ENCODE measurements around the gene SERPINF2. TPM values are rescaled to one million over a fixed set of nuclear protein-coding genes. Genes with fewer than 3 reads are reported as not detected.
"Not testable (repeated sequence)": the region's sequence is repeated elsewhere in the genome, so short reads cannot be mapped to it uniquely, and the experiment has no call there.

Gene SERPINF2
- total RNA-seq, result 10 to 100 TPM in 1 of 2 donors, 1 to 10 TPM in 1; 4.2 to 32.6 TPM
- 1 to 10 TPM; 2.6 to 3.7 (median 3.2) TPM for polyA plus RNA-seq (ENCODE audit: insufficient read length in 6 of 6)
- long read RNA-seq, donor 1, result 0 reads
- long read RNA-seq, donor 2, result 0 reads
- long read RNA-seq, donor 3, partial matches to known transcripts, result 0 of 1 reads
- long read RNA-seq, donor 3, other reads (novel, unspliced or antisense), result 0 of 1 reads
- long read RNA-seq, donor 4, partial matches to known transcripts, result 1 of 2 reads
- long read RNA-seq, donor 4, other reads (novel, unspliced or antisense), result 1 of 2 reads
- long read RNA-seq, donor 5, result 0 reads
- long read RNA-seq, donor 6, partial matches to known transcripts, result 0 of 1 reads
- long read RNA-seq, donor 6, other reads (novel, unspliced or antisense), result 0 of 1 reads
- long read RNA-seq, donor 7, partial matches to known transcripts, result 0 of 1 reads
- long read RNA-seq, donor 7, other reads (novel, unspliced or antisense), result 0 of 1 reads
- long read RNA-seq, donor 8, partial matches to known transcripts, result 0 of 2 reads
- long read RNA-seq, donor 8, other reads (novel, unspliced or antisense), result 0 of 2 reads
- long read RNA-seq, donor 9, result 0 reads
- long read RNA-seq, donor 10, partial matches to known transcripts, result 7 of 7 reads
- long read RNA-seq, donor 10, other reads (novel, unspliced or antisense), result 0 of 7 reads
- long read RNA-seq, donor 11, result 0 reads
- long read RNA-seq, donor 12, result 0 reads

GRCh38 chr17:1742371-1743087, at the start of gene SERPINF2:
SERPINF2 (plus strand) TSS chr17:1742871; CDS start chr17:1744996, 2,125 bp downstream.
- Histone ChIP-seq H3K27me3 (no peaks in the 10 kb centered on the region), H3K4me3 (no peak within 1 kb of the TSS), H3K36me3 (peaks cover 0 to 10% of the 10 kb centered on the region in 2 donors), H3K4me1 (peaks cover 0 to 10% of the 10 kb centered on the region in 2 donors), H3K27ac (no peak within 1 kb of the TSS), H3K9me3 (no peaks in the 10 kb centered on the region)
- peak; percentile 15 for ATAC-seq
- TF ChIP-seq CTCF (IDR thresholded peaks at IDR 0.05), result no peak
- DNase-seq, result peak in 1 of 4 donors; percentile 56
- intact Hi-C loops (cut with DNase I), result no loop called here

- no peak overlapping the region for H3K4me3 ChIP-seq
- no peaks in the 10 kb centered on the region for H3K36me3 ChIP-seq
- intact Hi-C loops (cut with DNase I), result no loop called here
- TF ChIP-seq CTCF (IDR thresholded peaks at IDR 0.05), result no peak
- H3K27ac ChIP-seq, result no peak overlapping the region
- DNase-seq, result no peak
- no peaks in the 10 kb centered on the region for H3K27me3 ChIP-seq
- no peaks in the 10 kb centered on the region for H3K4me1 ChIP-seq
- H3K9me3 ChIP-seq, result no peaks in the 10 kb centered on the region
- no peak for ATAC-seq
Observed at GRCh38 chr17:1693339-1693738, 49.3 kb upstream of the SERPINF2 start.

DNA sequence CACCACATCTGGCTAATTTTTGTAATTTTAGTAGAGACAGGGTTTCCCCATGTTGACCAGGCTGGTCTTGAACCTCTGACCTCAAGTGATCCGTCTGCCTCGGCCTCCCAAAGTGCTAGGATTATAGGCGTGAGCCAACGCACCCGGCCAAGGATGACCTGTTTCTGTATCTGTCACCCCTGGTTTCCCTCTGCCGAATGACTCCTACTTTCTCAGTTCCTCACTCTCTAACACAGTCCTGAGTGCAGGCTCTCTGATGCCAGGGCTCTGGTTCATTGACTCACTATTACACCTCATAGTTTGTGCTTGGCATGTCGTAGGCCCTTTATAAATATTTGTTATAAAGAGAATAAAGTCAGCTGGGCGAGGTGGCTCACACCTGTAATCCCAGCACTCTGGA, 47.3 kb upstream of the SERPINF2 start:
- TF ChIP-seq CTCF (IDR thresholded peaks at IDR 0.05), result no peak
- Histone ChIP-seq H3K9me3 (no peaks in the 10 kb centered on the region), H3K27me3 (no peaks in the 10 kb centered on the region), H3K27ac (no peak overlapping the region), H3K4me3 (no peak overlapping the region), H3K36me3 (no peaks in the 10 kb centered on the region), H3K4me1 (no peaks in the 10 kb centered on the region)
- DNase-seq (no peak), ATAC-seq (no peak)
- intact Hi-C loops (cut with DNase I), result no loop called here

GRCh38 chr17:1697681-1698080, 45.0 kb upstream of the SERPINF2 start:
- Histone ChIP-seq H3K27me3 (no peaks in the 10 kb centered on the region), H3K27ac (peak overlapping the region in 1 of 2 donors; percentile 48), H3K4me3 (no peak overlapping the region), H3K36me3 (no peaks in the 10 kb centered on the region), H3K4me1 (no peaks in the 10 kb centered on the region), H3K9me3 (no peaks in the 10 kb centered on the region)
- DNase-seq (peak in 2 of 4 donors; percentile 21 to 53), ATAC-seq (peak; percentile 98)
- intact Hi-C loops (cut with DNase I), result no loop called here
- no peak for TF ChIP-seq CTCF (IDR thresholded peaks at IDR 0.05)

- H3K9me3 ChIP-seq; DNase-seq; H3K27ac ChIP-seq; H3K4me3 ChIP-seq; ATAC-seq; H3K27me3 ChIP-seq; intact Hi-C loops (cut with DNase I); H3K4me1 ChIP-seq; H3K36me3 ChIP-seq: not testable (repeated sequence)
Observed at GRCh38 chr17:1699891-1700290, 42.8 kb upstream of the SERPINF2 start.
